B cell (primary cell): ENCODE data around the gene RNF11.
A peak's percentile ranks its signal among the peaks of the same experiment; 100 is the strongest.

Source experiments
- EZH2 ChIP-seq: IDR thresholded peaks from 2 replicates; pipeline ENCODE4 v1.6.1; 2012; ENCODE audit warnings: borderline replicate concordance, low read depth, mild to moderate bottlenecking, moderate library complexity, low read length; ENCODE audit not compliant: insufficient read depth, poor library complexity, severe bottlenecking
- TF ChIP-seq, protein P1 (sequence below): fragments of 200-600 bp; IDR thresholded peaks from one replicate; pipeline ENCODE4 v1.8.0; 2022; ENCODE audit warnings: antibody characterized with exemption, mild to moderate bottlenecking

DNA sequence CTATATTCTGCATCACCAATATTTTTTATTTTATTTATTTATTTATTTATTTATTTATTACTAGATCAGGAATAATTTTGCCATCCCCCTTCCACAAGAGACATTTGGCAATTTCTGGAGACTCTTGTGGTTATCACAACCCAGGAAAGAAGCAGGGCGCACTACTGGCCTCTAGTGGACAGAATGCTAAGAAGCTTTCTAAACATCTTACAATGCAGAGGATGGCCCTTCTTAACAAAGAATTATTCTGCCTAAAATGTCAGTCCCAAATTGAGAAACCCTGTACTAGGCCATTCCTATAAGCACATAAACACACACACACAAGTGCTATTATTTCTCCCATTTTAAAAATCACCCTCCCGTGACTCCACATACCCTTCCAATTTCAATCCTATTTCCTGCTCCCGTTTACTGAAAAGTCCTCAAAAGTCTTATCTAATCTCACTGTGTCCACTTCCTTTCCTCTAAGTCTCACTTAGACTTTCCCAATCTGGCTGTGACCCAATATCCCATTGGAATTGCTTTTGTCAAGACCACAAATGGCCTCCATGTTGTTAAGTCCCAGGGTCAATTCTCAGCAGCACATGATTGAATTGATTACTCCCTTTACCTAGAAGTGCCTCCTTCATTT, 43.7 kb upstream of the RNF11 start:
- TF ChIP-seq, protein P1, sequence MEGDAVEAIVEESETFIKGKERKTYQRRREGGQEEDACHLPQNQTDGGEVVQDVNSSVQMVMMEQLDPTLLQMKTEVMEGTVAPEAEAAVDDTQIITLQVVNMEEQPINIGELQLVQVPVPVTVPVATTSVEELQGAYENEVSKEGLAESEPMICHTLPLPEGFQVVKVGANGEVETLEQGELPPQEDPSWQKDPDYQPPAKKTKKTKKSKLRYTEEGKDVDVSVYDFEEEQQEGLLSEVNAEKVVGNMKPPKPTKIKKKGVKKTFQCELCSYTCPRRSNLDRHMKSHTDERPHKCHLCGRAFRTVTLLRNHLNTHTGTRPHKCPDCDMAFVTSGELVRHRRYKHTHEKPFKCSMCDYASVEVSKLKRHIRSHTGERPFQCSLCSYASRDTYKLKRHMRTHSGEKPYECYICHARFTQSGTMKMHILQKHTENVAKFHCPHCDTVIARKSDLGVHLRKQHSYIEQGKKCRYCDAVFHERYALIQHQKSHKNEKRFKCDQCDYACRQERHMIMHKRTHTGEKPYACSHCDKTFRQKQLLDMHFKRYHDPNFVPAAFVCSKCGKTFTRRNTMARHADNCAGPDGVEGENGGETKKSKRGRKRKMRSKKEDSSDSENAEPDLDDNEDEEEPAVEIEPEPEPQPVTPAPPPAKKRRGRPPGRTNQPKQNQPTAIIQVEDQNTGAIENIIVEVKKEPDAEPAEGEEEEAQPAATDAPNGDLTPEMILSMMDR: peak; percentile 88
- no peak for TF ChIP-seq EZH2
